HepG2 (cell line): Measurements from ENCODE around the gene NES. TPM values are rescaled to one million over a fixed set of nuclear protein-coding genes. Genes with fewer than 3 reads are reported as not detected.

ENCODE experiments used
- AHR ChIP-seq: IDR thresholded peaks from 2 replicates; pipeline ENCODE4 v1.6.1; 2018; ENCODE audit warnings: missing genetic modification reagents, missing compliant biosample characterization
- CENPX ChIP-seq: sonication (generic); formaldehyde crosslinking; IDR thresholded peaks from 2 replicates; pipeline ENCODE4 v1.9.0; 2021; ENCODE audit warnings: mild to moderate bottlenecking, missing genetic modification reagents, moderate library complexity
- CREB1 ChIP-seq, 2 experiments: fragments of 450-650 bp in 1 of 2; IDR thresholded peaks; 2 replicates each; pipeline ENCODE4 v1.6.1; 2016 to 2017; ENCODE audit warnings: control low read depth in 1 of 2, mild to moderate bottlenecking in 1 of 2, missing compliant biosample characterization in 1 of 2, missing genetic modification characterization in 1 of 2
- FOXC1 ChIP-seq: sonication (generic); formaldehyde crosslinking; IDR thresholded peaks from 2 replicates; pipeline ENCODE4 v1.8.0; 2022; ENCODE audit warnings: mild to moderate bottlenecking, missing genetic modification reagents, borderline replicate concordance
- HOXA5 ChIP-seq: sonication (generic); formaldehyde crosslinking; IDR thresholded peaks from 2 replicates; pipeline ENCODE4 v1.4.0; 2020; ENCODE audit warnings: missing genetic modification reagents
- NCOR1 ChIP-seq: fragments of 200-600 bp; sonication (generic); IDR thresholded peaks from 2 replicates; pipeline ENCODE4 v1.7.0; 2017; ENCODE audit warnings: antibody characterized with exemption, low read length, borderline replicate concordance
- NFATC3 ChIP-seq: sonication (generic); formaldehyde crosslinking; IDR thresholded peaks from 2 replicates; pipeline ENCODE4 v1.5.1; 2020; ENCODE audit warnings: mild to moderate bottlenecking, missing genetic modification reagents
- NFE2 ChIP-seq: sonication (generic); formaldehyde crosslinking; IDR thresholded peaks from 2 replicates; pipeline ENCODE4 v1.4.0; 2020; ENCODE audit warnings: missing genetic modification reagents
- PHF8 ChIP-seq: sonication (generic); formaldehyde crosslinking; IDR thresholded peaks from 2 replicates; pipeline ENCODE4 v1.5.0; 2020; ENCODE audit warnings: missing genetic modification reagents
- PLRG1 ChIP-seq: fragments of 450-650 bp; conservative IDR thresholded peaks from 2 replicates; pipeline ENCODE4 v1.6.1; 2016
- REPIN1 ChIP-seq: sonication (generic); formaldehyde crosslinking; IDR thresholded peaks from 2 replicates; pipeline ENCODE4 v1.8.0; 2022; ENCODE audit warnings: missing genetic modification reagents, low read depth, mild to moderate bottlenecking, borderline replicate concordance
- SETDB1 ChIP-seq: sonication (generic); formaldehyde crosslinking; IDR thresholded peaks from 2 replicates; pipeline ENCODE4 v1.5.1; 2020; ENCODE audit warnings: missing genetic modification reagents, mild to moderate bottlenecking, borderline replicate concordance
- SNRNP70 ChIP-seq: fragments of 200-400 bp; formaldehyde crosslinking; IDR thresholded peaks from 2 replicates; pipeline ENCODE4 v1.6.1; 2017; ENCODE audit warnings: mild to moderate bottlenecking, low read depth, low read length, moderate library complexity
- TEAD3 ChIP-seq: optimal IDR thresholded peaks from 2 replicates; pipeline ENCODE3; 2016; ENCODE audit warnings: borderline replicate concordance
- YEATS4 ChIP-seq: sonication (generic); formaldehyde crosslinking; IDR thresholded peaks from 2 replicates; pipeline ENCODE4 v1.4.0; 2020; ENCODE audit warnings: missing genetic modification reagents, borderline replicate concordance
- ZC3H13 ChIP-seq: sonication (generic); formaldehyde crosslinking; IDR thresholded peaks from 2 replicates; pipeline ENCODE4 v1.8.1; 2023; ENCODE audit warnings: mild to moderate bottlenecking, missing genetic modification reagents, moderate library complexity
- ZKSCAN5 ChIP-seq: sonication (generic); formaldehyde crosslinking; IDR thresholded peaks from 2 replicates; pipeline ENCODE4 v1.5.1; 2020; ENCODE audit warnings: mild to moderate bottlenecking, missing genetic modification reagents
- ZNF644 ChIP-seq: IDR thresholded peaks from 2 replicates; pipeline ENCODE4 v1.6.1; 2016; ENCODE audit warnings: low read depth
- ZNF766 ChIP-seq: sonication (generic); formaldehyde crosslinking; IDR thresholded peaks from 2 replicates; pipeline ENCODE4 v1.5.0; 2020; ENCODE audit warnings: missing genetic modification reagents, borderline replicate concordance
- polyA plus RNA-seq, 8 experiments: library from polyadenylated mRNA; depleted of rRNA in 3 of 8; stranded (reverse) in 7 of 8; unstranded in 1 of 8; fragments of >200 nt; fragmentation: Illumina TruSeq in 4 of 8; extraction: Trizol in 4 of 8; gene quantifications; 2 replicates each; pipeline versions ENCODE4 v1.2.1 to v1.2.3, GENCODE V29; 2011 to 2016; ENCODE audit warnings: low read depth in 4 of 8, missing spikeins in 1 of 8, mixed read lengths in 1 of 8; ENCODE audit not compliant: insufficient read depth in 1 of 8
- total RNA-seq, 5 experiments: library from RNA; depleted of rRNA; stranded (reverse); fragments of >200 nt; fragmentation: Illumina TruSeq; extraction: Trizol; gene quantifications; 2 replicates each; pipeline ENCODE4 v1.2.3, GENCODE V29; 2016; ENCODE audit warnings: low read depth in 1 of 5
- TF ChIP-seq, protein P1 (sequence below), 2 experiments: fragments of 450-650 bp in 1 of 2; sonication (generic) in 1 of 2; formaldehyde crosslinking in 1 of 2; IDR thresholded peaks; 2 replicates each; pipeline versions ENCODE4 v1.6.1 to v1.8.0; 2016 to 2022; ENCODE audit warnings: antibody characterized with exemption in 1 of 2, mild to moderate bottlenecking in 1 of 2, missing genetic modification reagents in 1 of 2

The NES gene
- total and polyA plus RNA-seq, 2 of the 13 experiments (the other 11 are each of a cell fraction or from before 2014, with no cell fraction given), result 1.7 to 16.6 TPM

DNA sequence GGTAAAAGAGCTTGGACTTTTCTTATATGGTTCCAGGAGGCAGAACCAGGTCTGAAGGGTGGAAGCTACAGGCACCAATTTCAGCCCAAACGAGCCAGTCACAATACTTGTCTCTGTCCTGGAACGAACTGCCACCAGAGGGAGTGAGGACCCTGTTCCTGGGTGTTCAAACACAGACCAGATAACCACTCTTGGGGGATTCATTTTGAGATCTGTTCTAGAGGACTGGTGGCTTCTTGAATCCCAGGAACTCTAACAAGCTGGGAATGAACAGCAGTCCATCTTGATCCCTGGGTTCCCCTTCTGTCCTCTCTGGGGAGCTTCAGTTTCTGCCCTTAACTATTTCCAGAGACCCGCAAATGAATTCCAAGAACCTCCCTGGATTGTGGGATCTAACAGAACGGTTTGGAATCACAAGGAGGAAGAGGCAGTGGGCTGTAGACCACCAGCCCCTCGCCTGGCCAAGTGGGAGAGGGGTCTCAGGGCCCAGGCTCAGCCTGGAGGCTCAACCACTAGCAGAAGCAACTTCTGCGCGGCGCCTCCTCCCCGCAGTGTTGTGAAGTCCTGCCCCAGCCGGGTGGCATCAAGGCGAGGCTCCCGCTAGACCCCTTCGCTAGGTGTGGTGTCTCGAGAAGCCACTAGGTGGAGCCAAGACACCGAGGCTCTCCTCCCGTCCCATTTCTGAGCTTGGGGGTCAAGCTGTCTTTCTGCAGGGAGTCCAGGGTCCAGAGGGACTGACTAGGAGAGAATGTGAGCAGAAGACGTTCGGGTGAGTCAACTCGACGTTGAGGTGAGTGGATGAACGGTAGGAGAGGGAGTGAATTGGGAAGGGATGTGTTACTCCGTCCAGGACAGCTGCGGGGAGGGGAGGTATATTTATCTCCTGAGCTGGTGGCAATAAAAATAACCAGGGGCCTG is 12.1 kb upstream of the NES start (continued):
- TF ChIP-seq PHF8 (CRISPR knock-in tag) (no peak), HOXA5 (no peak), SNRNP70 (no peak), ZNF644 (CRISPR knock-in tag) (no peak), PLRG1 (no peak), CREB1 (IDR thresholded peaks at IDR 0.05) (no peak), CREB1 (CRISPR knock-in tag; IDR thresholded peaks at IDR 0.05) (no peak), ZNF766 (no peak), NFE2 (CRISPR knock-in tag) (no peak), NCOR1 (no peak), TEAD3 (peak; percentile 39), YEATS4 (no peak), CENPX (CRISPR knock-in tag) (no peak), ZC3H13 (no peak), FOXC1 (CRISPR knock-in tag) (no peak), SETDB1 (no peak), AHR (CRISPR knock-in tag) (0 out of 2 replicates have a peak, but pooled peaks have one; percentile 23), NFATC3 (CRISPR knock-in tag) (no peak), REPIN1 (CRISPR knock-in tag) (peak; percentile 50; the same call in 1 of the 2 replicates), ZKSCAN5 (0 out of 2 replicates have a peak, but pooled peaks have one; percentile 53)
- TF ChIP-seq, protein P1, sequence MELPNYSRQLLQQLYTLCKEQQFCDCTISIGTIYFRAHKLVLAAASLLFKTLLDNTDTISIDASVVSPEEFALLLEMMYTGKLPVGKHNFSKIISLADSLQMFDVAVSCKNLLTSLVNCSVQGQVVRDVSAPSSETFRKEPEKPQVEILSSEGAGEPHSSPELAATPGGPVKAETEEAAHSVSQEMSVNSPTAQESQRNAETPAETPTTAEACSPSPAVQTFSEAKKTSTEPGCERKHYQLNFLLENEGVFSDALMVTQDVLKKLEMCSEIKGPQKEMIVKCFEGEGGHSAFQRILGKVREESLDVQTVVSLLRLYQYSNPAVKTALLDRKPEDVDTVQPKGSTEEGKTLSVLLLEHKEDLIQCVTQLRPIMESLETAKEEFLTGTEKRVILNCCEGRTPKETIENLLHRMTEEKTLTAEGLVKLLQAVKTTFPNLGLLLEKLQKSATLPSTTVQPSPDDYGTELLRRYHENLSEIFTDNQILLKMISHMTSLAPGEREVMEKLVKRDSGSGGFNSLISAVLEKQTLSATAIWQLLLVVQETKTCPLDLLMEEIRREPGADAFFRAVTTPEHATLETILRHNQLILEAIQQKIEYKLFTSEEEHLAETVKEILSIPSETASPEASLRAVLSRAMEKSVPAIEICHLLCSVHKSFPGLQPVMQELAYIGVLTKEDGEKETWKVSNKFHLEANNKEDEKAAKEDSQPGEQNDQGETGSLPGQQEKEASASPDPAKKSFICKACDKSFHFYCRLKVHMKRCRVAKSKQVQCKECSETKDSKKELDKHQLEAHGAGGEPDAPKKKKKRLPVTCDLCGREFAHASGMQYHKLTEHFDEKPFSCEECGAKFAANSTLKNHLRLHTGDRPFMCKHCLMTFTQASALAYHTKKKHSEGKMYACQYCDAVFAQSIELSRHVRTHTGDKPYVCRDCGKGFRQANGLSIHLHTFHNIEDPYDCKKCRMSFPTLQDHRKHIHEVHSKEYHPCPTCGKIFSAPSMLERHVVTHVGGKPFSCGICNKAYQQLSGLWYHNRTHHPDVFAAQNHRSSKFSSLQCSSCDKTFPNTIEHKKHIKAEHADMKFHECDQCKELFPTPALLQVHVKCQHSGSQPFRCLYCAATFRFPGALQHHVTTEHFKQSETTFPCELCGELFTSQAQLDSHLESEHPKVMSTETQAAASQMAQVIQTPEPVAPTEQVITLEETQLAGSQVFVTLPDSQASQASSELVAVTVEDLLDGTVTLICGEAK (IDR thresholded peaks at IDR 0.05), result no peak
- TF ChIP-seq, protein P1 (CRISPR knock-in tag; IDR thresholded peaks at IDR 0.05), result no peak
